ENCODE measurements around the gene PLEKHA7.
A peak's percentile ranks its signal among the peaks of the same experiment; 100 is the strongest.

Gene PLEKHA7

DNA sequence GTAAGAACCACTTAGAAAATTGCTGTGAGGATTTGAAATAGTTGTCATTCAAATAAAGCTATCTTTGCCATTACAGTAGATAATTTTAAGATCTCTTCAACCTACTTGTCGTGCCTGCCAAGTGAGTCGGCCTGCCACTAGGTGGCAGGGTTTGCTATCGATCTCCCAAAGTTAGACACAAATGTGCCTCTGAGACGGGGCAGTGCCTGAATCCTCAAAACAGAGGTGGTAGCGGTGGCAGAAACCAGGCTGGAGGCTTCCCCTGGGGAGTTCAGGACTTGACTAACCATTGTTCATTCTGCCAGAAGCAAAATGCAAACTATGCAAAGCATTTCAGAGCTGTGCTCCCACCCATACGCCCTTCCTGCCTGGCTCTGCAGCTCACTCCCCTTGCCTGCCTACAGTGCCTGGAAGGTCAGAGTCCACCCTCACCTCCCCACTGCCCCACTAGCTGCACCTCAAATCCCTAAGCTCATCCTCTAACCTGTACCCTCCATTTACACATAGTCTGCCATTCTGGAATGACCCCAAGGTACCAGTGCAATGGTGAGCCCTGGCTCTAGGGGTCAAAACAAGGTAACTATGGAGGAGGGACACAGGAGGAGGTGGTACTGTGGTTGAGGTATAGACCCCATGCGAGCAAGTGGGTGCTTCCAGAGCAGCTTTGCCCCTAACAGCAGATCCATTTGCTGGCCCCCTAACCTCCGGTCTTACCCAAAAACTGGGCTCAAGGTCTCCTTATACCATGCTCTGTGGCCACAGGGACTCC lies 193.7 kb downstream of the PLEKHA7 start:
- TF ChIP-seq, protein P1, sequence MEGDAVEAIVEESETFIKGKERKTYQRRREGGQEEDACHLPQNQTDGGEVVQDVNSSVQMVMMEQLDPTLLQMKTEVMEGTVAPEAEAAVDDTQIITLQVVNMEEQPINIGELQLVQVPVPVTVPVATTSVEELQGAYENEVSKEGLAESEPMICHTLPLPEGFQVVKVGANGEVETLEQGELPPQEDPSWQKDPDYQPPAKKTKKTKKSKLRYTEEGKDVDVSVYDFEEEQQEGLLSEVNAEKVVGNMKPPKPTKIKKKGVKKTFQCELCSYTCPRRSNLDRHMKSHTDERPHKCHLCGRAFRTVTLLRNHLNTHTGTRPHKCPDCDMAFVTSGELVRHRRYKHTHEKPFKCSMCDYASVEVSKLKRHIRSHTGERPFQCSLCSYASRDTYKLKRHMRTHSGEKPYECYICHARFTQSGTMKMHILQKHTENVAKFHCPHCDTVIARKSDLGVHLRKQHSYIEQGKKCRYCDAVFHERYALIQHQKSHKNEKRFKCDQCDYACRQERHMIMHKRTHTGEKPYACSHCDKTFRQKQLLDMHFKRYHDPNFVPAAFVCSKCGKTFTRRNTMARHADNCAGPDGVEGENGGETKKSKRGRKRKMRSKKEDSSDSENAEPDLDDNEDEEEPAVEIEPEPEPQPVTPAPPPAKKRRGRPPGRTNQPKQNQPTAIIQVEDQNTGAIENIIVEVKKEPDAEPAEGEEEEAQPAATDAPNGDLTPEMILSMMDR (IDR thresholded peaks at IDR 0.05; ENCODE audit: insufficient read depth, low read length, poor library complexity, severe bottlenecking) = peak; percentile 84
- no peaks in the 10 kb centered on the region; the same call in 1 of the 2 replicates for H3K27me3 ChIP-seq (replicated peaks; ENCODE audit: control insufficient read depth, insufficient read depth, low read length)
- H3K36me3 ChIP-seq (ENCODE audit: control insufficient read depth, insufficient read depth, low read length) = no peaks in the 10 kb centered on the region
- no peak overlapping the region for H3K4me3 ChIP-seq (replicated peaks; ENCODE audit: low read depth, low read length)
- peak; percentile 37 for DNase-seq (ENCODE audit: extremely low read depth, insufficient read length)

DNA sequence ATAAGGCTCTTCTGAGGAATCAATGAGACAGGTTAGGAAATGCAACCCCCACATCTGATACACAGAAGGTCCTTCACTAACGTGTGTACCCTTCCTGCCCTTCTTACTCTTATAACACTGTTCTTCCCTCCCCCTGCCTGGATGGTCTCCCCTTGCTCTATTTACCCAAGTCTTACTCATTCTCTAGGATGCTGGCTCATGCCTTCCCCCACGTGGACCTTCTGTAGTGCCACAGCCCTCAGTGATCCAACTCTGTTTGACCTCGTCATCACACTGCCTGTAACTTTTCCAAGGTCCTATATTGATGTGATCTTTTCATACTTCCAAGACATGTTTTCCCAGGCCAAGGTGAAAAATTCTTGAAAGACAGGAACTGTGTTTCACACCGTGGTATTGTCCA lies 195.9 kb downstream of the PLEKHA7 start:
- Histone ChIP-seq H3K36me3 (ENCODE audit: control insufficient read depth, insufficient read depth, low read length) (no peaks in the 10 kb centered on the region), H3K4me3 (replicated peaks; ENCODE audit: low read depth, low read length) (no peak overlapping the region), H3K27me3 (replicated peaks; ENCODE audit: control insufficient read depth, insufficient read depth, low read length) (no peaks in the 10 kb centered on the region; the same call in 1 of the 2 replicates)
- DNase-seq (ENCODE audit: extremely low read depth, insufficient read length) = no peak
- TF ChIP-seq, protein P1 (IDR thresholded peaks at IDR 0.05; ENCODE audit: insufficient read depth, low read length, poor library complexity, severe bottlenecking) = no peak

DNA sequence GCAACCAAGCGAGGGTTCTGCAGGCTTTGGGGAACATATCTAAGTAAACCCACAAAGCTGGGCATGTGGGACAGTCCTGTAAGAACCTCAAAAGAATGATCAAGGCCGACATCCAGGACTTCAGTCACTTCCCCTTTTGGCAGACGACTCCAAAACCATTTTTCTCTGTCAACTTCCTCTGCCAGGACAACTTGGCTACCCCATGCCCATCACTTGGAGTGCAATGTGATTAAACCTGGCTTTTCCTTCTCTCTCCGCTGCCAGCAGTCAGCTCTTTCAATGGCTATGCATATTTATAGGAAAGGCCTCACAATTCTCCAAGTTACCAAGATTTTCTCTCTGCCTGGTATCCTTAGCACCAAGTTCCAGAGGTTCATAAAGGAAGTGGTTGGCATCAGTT lies 196.9 kb downstream of the PLEKHA7 start:
- Histone ChIP-seq H3K27me3 (replicated peaks; ENCODE audit: control insufficient read depth, insufficient read depth, low read length) (no peaks in the 10 kb centered on the region; the same call in 1 of the 2 replicates), H3K4me3 (replicated peaks; ENCODE audit: low read depth, low read length) (no peak overlapping the region), H3K36me3 (ENCODE audit: control insufficient read depth, insufficient read depth, low read length) (no peaks in the 10 kb centered on the region)
- DNase-seq (ENCODE audit: extremely low read depth, insufficient read length) = no peak
- TF ChIP-seq, protein P1 (IDR thresholded peaks at IDR 0.05; ENCODE audit: insufficient read depth, low read length, poor library complexity, severe bottlenecking) = no peak

DNA sequence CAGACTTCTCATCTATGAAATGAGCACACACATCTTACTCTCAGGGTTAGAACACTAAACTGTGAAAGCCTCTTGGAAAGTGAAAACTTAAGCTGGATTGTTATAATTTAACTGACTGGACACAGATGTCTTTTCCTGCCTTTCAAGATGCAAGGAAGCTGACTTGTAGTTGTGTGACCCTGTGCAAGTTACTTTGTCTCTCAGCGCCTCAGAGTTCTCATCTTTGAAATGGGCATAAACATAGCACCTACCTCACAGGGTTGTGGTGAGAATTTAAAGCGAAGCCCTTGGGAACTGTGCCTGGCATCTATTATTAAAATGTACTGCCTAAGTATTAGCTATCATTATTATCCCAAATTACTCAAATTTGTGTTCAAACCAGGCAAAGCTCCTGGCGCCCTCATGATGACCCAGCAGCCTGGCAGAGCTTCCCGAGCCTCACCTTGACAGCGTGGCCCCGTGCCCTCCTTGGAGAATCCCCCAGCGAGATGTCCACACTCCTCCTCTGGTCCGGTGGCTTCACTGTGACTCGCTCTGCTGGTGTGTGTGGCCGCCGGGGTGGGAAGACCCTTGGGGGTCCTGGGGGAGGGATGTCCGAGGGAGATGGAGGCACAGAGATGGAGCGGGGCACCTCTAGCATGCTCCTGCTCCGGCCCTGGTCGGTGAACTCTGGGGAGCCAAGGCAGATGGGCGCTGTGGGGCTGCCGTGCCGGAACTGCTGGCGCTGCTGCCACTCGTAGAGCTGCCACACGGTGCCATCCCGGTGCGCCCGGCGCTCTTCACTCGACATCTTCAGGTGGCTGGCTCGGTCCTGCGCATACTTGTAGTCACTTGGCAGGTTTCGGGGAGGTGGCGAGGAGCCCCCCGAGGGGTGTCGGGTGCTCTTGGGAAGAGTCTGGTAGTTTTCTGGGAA lies 197.6 kb downstream of the PLEKHA7 start:
- TF ChIP-seq, protein P1 (IDR thresholded peaks at IDR 0.05; ENCODE audit: insufficient read depth, low read length, poor library complexity, severe bottlenecking) = no peak
- no peak for DNase-seq (ENCODE audit: extremely low read depth, insufficient read length)
- no peaks in the 10 kb centered on the region for H3K36me3 ChIP-seq (ENCODE audit: control insufficient read depth, insufficient read depth, low read length)
- H3K4me3 ChIP-seq (replicated peaks; ENCODE audit: low read depth, low read length) = no peak overlapping the region
- no peaks in the 10 kb centered on the region; the same call in 1 of the 2 replicates for H3K27me3 ChIP-seq (replicated peaks; ENCODE audit: control insufficient read depth, insufficient read depth, low read length)

DNA sequence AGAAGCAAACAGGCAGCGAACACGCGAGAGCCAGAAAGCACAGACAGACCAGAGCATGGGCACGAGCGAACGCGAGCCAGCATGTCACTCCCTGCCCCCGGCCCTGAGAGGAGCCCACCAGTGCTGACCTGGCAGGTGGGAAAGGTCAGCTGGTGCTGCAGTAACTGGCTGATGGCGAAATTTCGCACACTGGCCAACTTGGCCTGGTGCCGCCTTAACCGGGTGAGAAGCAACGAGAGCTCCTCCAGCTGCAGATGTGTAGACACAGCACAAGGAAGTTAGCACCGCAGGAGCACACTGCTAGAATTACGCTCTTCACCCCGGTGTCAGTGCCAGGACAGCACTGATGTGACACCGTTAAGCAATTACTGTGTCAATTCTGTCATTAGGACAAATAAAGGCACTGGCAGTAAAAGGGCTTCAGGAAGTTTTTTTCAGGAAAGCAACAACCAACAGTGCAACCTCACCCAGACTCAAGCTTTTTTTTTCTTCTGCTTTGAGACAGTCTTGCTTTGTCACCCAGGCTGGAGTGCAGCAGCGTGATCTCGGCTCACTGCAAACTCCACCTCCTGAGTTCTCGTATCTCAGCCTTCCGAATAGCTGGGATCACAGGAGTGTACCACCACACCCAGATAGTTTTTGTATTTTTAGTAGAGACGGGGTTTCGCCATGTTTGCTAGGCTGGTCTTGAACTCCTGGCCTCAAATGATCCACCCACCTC lies 199.0 kb downstream of the PLEKHA7 start:
- no peaks in the 10 kb centered on the region; the same call in 1 of the 2 replicates for H3K27me3 ChIP-seq (replicated peaks; ENCODE audit: control insufficient read depth, insufficient read depth, low read length)
- no peak overlapping the region for H3K4me3 ChIP-seq (replicated peaks; ENCODE audit: low read depth, low read length)
- DNase-seq (ENCODE audit: extremely low read depth, insufficient read length) = no peak
- no peaks in the 10 kb centered on the region for H3K36me3 ChIP-seq (ENCODE audit: control insufficient read depth, insufficient read depth, low read length)
- TF ChIP-seq, protein P1 (IDR thresholded peaks at IDR 0.05; ENCODE audit: insufficient read depth, low read length, poor library complexity, severe bottlenecking) = no peak

Data from GM06990 (cell line).